Measurements from ENCODE around the gene ZNF57.
"Not testable (repeated sequence)": the region's sequence is repeated elsewhere in the genome, so short reads cannot be mapped to it uniquely, and the experiment has no call there.

Gene ZNF57

DNA sequence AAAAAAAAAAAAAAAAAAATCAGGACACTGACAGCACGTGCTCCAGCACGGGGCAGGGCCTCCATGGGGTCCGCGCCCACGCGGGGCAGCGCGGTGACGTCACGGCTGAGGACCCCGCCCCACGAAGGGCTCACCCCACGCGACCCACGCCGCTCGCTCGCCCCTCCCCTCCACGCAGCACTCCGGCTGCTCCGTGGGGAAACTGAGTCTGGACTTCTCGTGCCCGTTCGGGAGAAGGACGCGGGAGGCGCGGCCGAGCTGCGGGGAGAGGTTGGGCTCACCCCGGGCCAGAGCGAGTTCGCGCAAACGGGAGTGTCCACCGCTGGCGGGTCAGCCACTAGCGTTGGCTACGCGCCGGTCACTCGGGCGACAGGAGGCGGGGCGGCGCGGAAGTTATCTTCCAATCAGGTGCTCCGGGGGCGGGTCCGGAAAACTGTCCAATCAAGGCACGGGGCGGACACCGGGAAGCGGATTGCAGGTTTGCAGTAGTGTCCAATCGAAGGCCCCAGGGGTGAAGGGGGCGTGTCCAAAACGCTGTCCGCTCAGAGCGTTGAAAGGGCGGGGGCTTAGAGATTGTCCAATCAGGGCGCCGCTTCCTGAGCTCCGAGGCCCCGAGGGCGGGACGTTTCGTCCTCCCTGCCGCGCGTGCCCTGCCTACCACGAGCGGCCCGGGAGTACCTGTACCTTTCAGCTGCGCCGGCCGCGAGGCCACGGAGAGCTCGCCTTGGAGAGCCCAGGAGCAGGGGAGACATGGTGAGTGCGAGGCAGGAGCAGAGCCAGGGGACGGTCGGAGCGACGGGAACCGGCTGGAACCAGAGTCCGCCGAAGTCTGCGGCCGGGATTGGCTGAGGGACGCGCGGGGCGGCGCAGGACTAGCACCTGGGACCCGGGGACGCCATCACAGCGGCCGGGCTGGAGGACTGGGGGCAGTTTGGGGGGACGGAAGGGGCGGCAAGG is at the start of gene ZNF57:
TSS of gene ZNF57 (plus strand) at position 633 of the 957 bp plus-strand sequence. CDS start at position 751, 118 bp downstream.
- peak; percentile 98 for DNase-seq

DNA sequence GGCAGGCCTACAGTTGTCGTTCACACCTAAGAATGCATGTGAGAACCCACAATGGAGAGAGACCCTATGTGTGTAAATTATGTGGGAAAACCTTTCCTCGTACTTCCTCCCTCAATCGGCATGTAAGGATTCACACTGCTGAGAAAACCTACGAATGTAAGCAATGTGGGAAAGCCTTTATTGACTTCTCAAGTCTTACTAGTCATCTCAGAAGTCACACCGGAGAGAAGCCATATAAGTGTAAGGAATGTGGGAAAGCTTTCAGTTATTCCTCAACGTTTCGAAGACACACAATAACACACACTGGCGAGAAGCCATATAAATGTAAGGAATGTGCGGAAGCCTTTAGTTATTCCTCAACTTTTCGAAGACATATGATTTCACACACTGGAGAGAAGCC is 48.1 kb upstream of the ZNF57 start:
- DNase-seq, result no peak

DNA sequence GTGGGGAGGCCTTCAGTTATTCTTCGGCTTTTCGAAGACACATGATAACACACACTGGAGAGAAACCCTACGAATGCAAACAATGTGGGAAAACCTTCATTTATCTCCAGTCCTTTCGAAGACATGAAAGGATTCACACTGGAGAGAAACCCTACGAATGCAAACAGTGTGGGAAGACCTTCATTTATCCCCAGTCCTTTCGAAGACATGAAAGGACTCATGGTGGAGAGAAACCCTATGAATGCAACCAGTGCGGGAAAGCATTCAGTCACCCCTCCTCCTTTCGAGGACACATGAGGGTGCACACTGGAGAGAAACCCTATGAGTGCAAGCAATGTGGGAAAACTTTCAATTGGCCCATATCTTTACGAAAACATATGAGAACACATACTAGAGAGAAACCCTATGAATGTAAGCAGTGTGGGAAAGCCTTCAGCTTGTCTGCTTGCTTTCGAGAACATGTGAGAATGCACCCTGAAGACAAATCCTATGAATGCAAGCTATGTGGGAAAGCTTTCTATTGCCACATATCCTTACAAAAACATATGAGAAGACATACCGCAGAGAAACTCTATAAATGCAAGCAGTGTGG is 47.6 kb upstream of the ZNF57 start:
- no peak for DNase-seq

DNA sequence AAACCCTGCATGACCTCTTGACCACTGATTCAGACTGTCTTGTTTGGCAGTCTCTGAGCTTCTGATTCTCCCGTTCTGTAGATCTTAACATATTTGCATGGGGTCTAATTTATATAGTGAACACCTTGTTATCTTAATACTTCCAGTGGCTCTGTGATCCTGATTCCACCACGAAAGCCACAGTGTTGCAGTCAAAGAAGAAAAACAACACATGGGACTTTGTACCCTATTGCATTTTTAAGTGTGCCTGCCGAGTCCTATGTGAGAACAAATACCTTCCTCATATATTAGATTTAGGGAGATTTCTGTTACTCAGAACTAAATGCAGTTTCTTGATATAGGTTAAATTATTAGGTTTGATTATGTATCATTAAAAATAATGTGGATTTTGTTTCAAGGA is 45.9 kb upstream of the ZNF57 start:
- no peak for DNase-seq

DNA sequence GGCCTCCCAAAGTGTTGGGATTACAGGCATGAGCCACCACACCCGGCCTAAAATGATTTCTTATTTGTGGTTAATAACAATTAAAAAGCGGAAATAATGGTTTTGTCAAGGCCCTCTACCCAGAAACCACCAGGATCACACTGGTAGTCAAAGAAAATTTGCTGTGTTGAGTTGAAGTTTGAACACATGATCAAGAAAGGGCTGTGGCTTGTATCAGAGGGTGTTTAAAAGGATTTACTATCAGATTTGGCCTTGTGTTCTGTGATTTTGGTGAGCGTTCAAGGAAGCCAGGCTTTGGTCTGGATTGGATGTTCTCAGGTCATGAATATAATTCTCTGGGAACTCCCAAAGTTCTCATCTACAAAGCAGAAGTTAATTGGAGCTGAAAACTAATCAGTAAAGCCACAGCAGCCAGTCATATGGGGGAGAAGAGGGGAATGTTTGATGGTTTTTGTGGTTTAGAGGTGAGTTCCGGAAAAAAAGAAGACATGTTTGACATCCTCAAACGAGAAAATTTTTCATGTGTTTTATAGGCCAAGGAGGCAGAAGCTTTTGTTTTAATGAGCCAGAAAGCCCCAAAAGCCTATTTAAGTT is 44.2 kb upstream of the ZNF57 start:
- DNase-seq, result no peak

DNA sequence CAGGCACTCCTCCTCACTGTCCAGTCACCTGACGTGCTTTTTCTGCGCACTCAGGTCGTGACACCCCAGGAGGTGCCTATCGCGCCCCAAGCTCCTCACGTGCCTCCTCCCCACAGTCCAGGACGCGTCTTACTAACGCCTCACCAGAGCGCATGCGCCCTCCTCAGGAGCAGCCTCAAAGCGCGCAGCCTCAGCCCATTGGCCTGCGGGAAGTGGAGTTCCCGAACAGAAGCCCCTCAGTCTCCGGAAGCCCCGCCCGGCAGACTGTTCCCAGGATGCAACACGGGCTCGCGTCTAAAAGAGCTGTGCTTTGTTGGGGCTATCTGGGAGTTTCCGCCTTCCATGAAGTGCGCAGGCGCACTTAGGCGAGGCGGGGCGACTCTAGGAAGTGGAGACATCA is 41.9 kb upstream of the ZNF57 start:
- no peak for DNase-seq

DNA sequence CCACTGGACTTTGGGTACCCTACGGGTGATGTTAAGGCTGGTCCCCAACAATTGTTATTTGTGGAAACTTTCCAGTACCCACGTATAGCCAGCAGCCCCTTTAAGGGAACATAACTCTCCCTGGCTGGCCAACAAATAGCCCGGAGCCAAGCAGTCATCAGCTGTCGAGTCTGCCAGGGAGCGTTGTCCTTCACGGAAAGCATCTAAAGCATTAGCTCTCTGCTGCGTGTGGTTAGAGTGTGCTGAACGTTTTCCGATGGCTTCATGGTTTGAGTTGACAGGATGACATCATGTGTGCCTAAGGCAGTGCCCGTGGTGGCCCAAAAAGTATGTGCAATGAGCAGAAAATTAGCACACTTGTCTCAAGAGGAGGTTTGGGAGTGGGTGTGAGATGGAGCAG is 36.9 kb upstream of the ZNF57 start:
- no peak for DNase-seq

DNA sequence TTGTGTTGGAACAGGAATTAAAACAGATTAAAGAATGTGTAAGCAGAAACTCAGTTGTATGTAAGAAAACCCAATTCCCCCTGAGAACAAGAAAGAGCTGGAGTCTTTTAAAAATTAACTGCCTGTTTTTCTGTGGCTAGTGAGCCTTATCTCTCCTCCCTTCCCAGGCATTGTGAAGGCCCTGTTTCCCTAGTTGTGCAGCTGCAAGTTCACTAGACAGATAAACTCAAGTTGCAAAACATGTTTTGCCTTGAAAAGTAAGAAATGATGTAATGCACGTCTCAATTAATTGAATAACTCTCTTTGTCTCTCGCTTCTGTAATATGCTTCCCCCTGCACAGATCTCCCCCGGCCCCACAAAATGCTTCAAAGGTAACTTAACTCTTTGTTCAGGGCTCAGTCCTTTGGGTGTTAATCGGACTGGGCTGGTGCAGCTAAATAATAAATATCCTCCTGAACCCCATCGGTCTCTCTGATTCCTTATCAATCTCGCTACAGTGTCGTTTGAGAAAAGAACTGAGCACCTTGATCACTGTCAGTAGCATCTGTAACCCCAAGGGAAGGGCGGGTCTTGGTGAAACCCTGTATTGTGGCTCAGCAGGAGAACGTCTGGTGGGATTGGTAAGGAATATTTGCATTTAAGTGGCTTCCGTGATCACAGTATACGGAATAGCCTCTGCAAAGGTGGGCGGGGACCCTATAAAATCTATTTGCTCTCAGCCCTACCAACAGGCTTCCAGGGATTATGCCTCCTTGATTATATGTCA is 35.2 kb upstream of the ZNF57 start:
- no peak for DNase-seq

DNA sequence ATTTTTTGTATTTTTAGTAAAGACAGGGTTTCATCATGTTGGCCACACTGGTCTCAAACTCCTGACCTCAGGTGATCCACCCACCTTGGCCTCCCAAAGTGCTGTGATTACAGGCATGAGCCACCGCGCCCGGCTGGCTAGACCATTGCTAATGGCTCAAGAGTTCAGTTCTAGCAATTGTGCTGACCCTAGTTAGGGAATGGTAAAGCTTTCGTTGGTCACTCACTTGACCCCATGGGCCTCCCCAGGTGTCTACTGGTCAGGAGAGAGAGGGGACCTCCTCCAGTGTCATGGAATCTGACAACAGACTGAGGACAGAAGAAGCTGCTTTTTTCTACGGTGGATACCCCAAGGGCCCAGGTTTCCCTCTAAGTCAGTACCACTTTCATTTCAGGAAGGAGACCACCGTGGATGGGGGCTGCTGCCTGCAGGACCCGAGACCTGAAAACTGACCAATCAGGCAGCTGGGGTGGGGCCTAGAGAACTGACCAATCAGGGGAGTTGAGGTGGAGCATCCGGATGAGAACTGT is 34.2 kb upstream of the ZNF57 start:
- no peak for DNase-seq

DNA sequence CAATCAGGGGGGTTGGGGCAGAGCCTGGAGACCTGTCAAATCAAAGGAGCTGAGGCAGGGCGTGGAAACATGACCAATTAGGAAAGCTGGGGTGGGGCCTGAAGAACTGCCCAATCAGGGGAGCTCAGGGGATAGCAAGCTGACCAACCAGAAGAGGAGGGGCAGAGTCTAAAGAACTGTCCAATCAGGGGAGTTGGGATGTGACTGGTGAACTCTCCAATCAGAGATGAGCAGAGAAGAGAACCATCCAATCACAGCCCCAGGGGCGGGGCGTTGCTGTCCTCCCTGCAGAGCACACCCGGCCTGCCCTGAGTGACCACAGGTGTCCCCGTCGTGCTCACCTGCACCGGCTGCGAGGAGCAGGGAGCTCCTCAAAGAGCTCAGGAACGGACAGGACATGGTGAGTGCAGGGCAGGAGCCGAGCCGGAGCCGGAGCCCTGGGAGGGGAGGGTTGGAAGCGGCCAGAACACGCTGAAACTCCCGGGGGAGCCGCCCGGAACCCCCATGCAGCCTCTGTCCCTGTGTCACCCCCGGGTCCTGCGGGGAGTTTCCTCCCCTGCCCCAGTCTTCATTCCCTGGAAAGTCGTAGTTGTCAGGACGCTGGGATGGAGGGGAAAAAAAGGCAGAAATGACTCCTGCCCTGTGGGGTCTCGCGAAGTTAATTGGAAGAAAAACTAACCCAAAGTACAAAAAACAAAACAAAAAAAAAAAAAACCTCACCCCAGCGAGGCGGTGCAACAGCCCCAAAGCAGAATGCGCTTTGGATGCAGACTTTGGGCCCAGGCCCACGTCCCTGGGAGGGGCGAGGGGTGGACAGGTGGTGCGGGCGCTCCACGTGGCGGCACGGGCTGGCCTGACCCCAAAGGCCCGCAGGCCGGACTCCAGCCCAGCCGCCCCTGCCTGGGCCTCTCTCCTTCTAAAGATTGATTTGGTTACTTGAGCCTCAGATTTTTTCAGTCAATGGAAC is 33.4 kb upstream of the ZNF57 start, which contains the start of gene ZNF556:
TSS of gene ZNF556 (plus strand) at position 311 of the 967 bp plus-strand sequence. CDS start at position 398, 87 bp downstream.
- peak; percentile 98 for DNase-seq

DNA sequence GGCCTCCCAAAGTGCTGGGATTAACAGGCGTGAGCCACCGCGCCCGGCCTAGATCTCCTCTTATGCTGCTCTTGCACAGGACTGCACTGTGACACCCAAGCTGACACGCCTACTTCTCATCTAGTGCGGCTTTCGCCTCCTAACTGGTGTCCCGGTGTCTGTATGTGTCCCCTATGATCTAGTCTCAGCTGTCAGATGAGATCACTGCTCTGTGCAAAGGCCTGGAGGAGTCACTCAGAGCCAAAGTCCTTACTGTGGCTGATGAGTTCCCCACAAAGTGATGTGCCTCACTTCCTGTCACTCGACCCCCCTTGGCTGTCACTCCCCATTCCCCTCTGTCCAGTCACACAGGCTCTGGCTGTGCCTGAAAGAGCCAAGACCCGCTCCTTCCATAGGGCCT is 31.1 kb upstream of the ZNF57 start:
- DNase-seq, result no peak

DNA sequence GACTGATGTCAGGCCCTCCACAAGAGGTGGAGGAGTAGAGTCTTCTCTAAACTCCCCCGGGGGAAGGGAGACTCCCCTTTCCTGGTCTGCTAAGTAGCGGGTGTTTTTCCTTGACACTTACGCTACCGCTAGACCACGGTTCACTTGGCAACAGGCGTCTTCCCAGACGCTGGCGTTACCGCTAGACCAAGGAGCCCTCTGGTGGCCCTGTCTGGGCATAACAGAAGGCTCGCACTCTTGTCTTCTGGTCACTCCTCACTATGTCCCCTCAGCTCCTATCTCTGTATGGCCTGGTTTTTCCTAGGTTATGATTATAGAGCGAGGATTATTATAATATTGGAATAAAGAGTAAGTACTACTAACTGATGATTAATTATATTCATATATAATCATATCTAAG is 28.6 kb upstream of the ZNF57 start:
- not testable (repeated sequence) for DNase-seq

DNA sequence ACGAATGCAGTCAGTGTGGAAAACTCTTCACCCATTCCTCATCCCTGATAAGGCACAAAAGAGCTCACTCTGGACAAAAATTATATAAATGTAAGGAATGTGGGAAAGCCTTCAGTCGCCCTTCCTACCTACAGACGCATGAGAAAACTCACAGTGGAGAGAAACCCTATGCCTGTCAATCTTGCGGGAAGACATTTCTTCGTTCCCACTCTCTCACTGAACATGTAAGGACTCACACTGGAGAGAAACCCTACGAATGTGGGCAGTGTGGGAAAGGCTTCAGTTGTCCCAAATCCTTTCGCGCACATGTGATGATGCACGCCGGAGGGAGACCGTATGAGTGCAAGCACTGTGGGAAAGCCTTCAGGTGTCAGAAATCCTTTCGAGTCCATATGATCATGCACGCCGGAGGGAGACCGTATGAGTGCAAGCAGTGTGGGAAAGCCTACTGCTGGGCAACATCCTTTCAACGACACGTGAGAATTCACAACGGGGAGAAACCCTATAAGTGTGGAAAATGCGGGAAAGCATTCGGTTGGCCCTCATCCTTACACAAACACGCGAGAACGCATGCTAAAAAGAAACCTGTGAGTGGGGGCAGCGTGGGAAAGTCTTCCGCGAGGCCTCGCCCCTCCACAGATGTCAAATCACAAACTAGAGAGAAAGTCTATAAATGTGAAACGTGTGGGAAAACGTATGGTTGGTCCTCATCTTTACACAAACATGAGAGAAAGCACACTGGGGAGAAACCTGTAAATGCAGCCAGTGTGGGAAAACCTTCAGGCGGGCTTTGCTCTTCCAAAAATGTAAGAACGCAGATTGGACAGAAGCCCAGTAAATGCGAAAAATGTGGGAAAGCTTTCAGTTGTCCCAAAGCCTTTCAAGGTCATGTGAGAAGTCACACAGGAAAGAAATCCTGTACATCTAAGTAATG is 23.1 kb upstream of the ZNF57 start:
- DNase-seq, result no peak

DNA sequence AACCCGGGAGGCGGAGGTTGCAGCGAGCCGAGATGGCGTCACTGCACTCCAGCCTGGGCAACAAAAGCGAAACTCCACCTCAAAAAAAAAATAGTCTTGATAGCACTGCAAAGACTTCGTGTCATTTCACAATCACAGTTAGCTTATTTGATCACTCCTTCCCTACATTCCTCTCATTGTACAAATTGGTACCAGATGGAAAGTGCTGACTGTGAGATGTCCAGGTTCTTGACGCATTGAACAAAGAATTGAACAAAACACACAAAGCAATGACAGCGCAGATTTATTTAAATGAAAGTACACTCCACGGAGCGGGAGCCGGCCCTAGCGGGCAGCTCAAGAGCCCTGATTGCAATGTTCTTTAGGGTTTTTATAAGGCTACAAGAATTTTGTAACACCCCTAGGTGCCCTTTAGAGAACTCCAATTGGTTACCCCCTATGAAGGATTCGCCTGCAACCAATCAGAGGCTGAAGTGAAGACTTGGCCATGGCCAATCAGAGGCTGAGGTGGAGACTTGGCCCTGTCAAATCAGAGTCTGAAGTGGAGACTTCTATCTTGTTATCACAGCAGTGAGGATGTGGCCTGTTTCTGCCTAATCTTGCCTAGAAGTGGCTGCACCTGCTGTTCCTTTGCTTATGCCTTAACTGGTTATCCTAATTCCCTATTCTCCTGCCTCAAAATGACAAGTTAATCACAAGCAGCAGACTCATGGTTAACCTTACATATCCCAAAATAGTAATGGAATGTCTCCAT is 16.9 kb upstream of the ZNF57 start:
- DNase-seq, result no peak

DNA sequence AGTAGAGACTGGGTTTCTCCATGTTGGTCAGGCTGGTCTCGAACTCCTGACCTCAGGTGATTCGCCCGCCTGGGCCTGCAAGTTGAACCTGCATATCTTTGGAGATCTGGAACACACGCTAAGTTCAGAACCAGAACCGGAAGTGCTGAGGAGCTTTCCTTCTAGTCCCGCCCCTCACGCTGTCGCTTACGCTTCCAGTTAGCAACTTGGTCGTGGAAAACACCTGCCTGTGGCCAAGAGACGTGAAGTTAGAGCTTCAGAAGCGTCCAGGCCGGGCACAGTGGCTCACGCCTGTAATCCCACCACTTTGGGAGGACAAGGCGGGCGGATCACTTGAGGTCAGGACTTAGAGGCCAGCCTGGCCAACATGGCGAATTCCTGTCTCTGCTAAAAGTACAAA is 15.0 kb upstream of the ZNF57 start:
- no peak for DNase-seq

DNA sequence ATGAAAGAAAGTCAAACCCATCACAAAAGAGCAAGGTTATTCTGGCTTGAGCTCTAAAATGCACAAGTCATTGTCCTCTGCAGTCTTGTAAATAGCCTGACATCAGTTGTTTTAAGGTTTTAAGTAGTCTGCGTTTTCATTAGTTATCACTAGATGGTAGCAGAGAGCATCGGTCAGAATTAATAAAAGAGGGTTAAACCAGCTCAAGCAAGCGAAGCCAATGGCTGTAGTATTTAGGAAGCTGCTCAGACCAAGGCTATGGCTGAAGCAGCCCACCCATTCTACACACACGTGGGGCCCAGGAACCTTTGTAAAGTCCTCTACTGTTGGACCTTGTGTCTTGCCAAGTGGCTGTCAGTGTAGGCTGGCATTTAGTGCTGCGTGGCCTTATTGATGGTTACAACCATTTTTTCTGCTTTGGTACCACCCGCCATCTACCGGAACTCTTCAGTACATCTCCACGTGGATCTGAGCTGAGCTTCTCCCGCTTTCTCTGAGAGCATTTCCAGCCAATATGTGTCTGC is 13.3 kb upstream of the ZNF57 start:
- peak; percentile 84 for DNase-seq

DNA sequence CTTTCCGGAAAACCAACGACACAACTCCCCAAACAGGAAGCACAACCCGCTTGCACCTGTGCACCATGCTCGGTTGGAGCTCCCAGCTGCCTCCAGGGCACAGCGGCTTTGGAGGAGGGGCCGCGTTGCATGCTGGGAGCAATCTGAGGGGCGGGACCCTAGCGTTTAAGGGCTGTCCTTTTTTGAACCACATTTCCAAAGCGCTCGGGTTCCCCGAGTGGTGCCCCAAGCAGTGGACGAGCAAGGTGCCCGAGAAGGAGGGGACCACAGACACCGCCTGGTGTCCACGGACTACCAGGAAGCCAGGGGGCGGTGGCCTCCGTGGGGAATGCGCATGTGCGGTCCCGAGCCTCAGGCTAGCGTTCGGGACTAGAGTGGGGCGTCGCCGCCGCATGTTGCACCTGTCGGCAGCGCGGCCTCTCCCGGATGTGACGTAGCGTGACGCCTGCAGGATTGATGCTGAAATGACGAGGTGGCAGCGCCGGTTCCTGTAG is 11.9 kb upstream of the ZNF57 start:
- peak; percentile 95 for DNase-seq

DNA sequence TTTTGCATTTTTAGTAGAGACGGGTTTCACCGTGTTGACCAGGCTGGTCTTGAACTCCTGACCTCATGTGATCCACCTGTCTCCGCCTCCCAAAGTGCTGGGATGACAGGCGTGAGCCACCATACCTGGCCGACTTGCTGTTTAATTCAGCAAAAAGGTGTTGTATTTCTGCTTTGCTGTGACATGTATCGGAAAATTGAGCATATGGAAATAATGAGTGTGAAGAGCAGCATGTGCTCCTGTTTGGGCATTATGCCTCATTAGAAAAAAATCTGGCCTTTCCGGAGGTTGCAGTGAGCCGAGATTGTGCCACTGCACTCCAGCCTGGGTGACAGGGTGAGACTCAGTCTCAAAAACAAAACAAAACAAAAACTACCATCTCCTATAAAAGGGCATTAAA is 10.2 kb upstream of the ZNF57 start:
- DNase-seq, result not testable (repeated sequence)

DNA sequence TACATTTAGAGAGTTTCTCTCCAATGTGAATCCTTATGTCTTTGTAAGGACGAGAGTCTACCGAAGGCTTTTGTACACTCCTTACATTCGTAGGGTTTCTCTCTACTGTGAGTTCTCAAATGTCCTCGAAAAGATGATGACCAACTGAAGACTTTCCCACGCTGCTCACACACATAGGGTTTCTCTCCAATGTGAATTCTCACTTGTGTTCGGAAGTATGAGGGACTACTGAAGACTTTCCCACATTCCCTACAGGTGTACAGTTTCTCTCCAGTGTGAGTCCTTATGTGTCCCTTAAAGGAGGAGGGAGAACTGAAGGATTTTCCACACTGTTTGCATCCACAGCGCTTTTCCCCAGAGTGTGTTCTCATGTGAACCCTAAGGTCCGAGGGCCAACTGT is 4.0 kb upstream of the ZNF57 start:
- DNase-seq, result no peak
